ENCODE measurements around the gene OR9I1.

OR9I1 gene, protein sequence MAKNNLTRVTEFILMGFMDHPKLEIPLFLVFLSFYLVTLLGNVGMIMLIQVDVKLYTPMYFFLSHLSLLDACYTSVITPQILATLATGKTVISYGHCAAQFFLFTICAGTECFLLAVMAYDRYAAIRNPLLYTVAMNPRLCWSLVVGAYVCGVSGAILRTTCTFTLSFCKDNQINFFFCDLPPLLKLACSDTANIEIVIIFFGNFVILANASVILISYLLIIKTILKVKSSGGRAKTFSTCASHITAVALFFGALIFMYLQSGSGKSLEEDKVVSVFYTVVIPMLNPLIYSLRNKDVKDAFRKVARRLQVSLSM

GRCh38 chr11:58125469-58125868 lies at the start of gene OR9I1:
OR9I1 (minus strand) TSS chr11:58125530; CDS start chr11:58119444, 6,086 bp downstream.
- no peak for DNase-seq

DNA sequence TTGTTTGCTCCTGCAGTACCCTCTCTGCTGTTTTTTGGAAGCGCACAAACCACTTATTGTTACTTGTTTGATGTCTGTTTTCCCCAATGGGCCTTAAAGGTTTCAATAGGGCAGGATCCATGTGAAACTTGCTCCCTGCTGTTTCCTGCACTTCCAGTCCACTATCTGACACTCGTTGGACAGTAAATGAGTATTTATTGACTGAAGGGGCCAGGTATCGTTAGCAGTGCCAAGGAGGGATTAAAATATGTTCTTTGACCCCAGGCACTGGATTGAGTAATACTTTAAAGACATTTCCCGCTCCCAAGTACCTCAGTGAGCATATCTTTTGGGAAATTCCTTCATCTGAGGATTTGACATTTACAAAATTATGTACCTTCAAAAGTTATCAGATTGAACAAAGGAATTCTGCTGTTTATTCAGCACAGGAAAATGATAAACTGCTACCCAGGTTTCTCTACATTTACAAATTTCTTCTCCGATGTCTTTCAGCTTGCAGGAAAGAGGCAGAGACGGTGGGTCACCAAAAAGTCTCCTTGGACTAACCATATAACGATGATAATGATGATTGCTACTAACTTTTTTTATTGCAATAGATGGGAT lies 40.3 kb upstream of the OR9I1 start:
- no peak for DNase-seq

DNA sequence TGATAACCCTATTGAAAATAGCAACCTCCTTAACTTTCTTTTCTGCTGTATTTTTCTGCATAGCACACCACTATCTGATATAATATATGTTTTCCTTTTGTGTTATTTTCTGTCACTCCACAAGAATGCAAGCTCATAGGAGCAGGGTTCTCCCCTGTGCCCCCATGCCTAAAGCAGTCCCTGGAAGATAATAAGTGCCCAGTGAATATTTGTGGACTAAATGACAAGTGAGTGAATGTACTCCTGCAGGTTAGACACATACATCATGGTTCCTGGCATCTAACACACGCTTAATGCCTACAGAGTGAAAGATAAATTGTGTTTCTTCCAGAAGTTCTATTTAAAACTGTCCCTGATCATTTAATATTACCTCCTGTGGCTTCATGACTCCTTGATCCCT lies 39.7 kb upstream of the OR9I1 start:
- no peak for DNase-seq

- DNase-seq = no peak
Observed at GRCh38 chr11:58164389-58164788, 39.1 kb upstream of the OR9I1 start.

DNA sequence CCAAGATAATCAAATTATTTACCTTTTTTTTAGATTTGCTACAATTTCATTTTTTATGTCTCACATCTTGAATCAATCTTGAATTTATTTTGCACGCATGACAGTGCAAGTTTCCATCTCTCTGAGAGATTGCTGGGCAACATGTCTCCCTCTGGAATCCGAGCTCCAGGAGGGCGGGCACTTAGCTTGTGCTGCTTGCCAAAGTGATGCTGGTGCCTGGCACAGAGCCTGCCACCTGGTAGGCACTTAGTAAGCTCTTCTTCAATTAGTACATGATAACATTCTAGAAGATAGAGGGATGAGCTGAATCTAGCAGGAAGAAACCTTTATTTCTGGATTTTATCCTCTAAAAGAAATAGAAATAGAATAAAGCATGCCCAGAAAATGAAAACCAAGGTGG lies 27.5 kb upstream of the OR9I1 start:
- no peak for DNase-seq

DNA sequence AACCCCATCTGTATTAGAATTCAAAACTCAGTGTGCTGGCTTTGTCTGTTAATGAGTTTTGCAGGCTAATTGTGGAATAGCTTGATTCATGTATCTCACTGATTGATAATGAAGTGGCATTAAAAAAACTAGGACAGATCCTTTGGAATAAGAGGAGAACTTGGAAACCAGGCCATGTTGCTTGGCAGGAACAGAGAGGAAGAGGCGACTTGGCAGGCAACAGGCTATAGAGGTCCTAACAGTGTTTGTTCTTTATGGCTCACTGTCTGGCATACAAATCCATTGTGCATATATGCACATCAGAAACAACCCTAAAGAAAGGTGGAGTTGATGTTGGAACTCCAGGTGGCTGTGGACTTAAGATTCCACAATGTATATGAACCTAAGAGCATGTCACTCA lies 17.4 kb upstream of the OR9I1 start:
- no peak for DNase-seq

- DNase-seq = no peak
Observed at GRCh38 chr11:58135171-58135570, 9.8 kb upstream of the OR9I1 start.

DNA sequence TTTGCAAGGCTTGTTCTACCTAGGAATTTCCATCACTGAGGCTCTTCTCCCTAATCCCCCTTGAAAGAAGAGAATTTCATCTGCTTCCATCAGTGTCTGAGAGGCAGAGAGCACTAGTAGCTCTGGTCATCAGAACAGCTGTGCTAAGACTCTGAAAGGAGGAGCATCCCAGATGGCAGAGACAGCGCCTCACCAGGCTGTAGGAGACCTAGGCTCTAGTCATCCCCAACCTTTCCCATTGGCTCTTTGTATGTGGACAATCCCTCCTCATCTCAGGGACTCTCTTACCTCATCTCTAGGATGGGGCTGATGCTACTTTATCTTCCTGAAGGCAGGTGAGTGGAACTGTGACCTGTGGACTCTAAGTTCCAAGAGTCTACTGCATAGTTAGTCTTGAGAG lies 8.8 kb upstream of the OR9I1 start:
- DNase-seq = no peak

GRCh38 chr11:58133309-58134076 lies 8.2 kb upstream of the OR9I1 start:
- DNase-seq = no peak

- no peak for DNase-seq
Observed at GRCh38 chr11:58127350-58127749, 2.0 kb upstream of the OR9I1 start.

GRCh38 chr11:58121096-58121495 lies 4.2 kb downstream of the OR9I1 start:
- DNase-seq = no peak

- no peak for DNase-seq
Observed at GRCh38 chr11:58097437-58097836, 27.9 kb downstream of the OR9I1 start.

- no peak for DNase-seq
Observed at GRCh38 chr11:58086528-58086927, 38.8 kb downstream of the OR9I1 start.

- no peak for DNase-seq
Observed at GRCh38 chr11:58075781-58076180, 49.5 kb downstream of the OR9I1 start.

GRCh38 chr11:58070585-58070984 lies 54.7 kb downstream of the OR9I1 start:
- DNase-seq = no peak

DNA sequence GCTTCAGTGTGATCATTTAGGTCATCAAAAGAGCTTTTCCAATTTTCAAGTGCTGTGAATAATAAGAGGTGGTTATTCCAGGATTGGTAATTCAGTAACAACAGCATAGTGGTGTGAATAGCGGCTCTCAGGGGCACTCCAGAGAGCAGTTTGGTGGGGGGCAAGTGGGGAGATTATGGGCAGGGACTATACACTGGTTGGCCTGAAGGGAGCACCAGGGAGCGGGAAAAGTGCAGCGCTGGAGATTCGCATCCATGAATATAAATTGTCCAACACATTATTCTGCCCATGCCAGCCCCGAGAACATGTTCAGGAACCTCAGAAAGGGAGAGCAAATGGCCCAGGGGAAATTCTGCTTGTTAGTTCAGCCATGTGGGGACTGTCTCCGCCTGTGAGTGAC lies 56.7 kb downstream of the OR9I1 start:
- no peak for DNase-seq

DNA sequence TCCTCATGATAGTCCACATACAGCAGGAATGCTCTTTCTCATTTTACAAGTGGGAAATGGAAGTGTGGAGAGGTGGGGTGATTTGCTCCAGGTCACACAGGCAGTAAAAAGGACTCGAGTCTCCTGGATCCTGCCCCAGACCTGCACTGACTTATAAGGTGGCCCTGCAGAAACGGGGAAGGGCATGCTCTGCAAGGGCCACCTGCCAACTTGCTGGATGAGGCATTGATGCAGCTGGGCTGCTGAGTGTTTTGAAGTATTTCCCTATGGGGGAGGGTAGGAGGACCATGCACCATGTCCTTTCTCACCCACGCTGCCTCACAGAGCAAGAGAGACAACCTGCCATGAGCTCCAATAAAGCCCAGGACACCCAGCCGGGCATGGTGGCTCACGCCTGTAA lies 57.6 kb downstream of the OR9I1 start:
- DNase-seq = no peak

Measured in activated CD4-positive, alpha-beta T cell treated with anti-CD3 and anti-CD28 coated beads, Interleukin-2, amount 50 U/mL, for 16 hours (primary cell).